Effector memory CD4-positive, alpha-beta T cell (primary cell): Measurements from ENCODE around the gene ERICH6.
"Not testable (repeated sequence)": the region's sequence is repeated elsewhere in the genome, so short reads cannot be mapped to it uniquely, and the experiment has no call there.

Experiments
- DNase-seq, 3 donors: peaks; one replicate each; pipeline ENCODE4 v3.0.0-alpha.2; 2020
- H3K27ac ChIP-seq: 2 replicates; pipeline ENCODE4 v1.7.0; 2013; ENCODE audit warnings: mild to moderate bottlenecking, low read length, moderate library complexity; ENCODE audit not compliant: insufficient read depth, poor library complexity, severe bottlenecking
- H3K27me3 ChIP-seq: replicated peaks from 2 replicates; pipeline ENCODE4 v1.7.0; 2013; ENCODE audit warnings: mild to moderate bottlenecking, low read length; ENCODE audit not compliant: insufficient read depth, control insufficient read depth, poor library complexity, severe bottlenecking
- H3K36me3 ChIP-seq: 2 replicates; pipeline ENCODE4 v1.7.0; 2013; ENCODE audit warnings: mild to moderate bottlenecking, low read length, moderate library complexity; ENCODE audit not compliant: control insufficient read depth, insufficient read depth
- H3K4me1 ChIP-seq: 2 replicates; pipeline ENCODE4 v1.7.0; 2013; ENCODE audit warnings: low read length, mild to moderate bottlenecking; ENCODE audit not compliant: control insufficient read depth, insufficient read depth, poor library complexity, severe bottlenecking
- H3K4me3 ChIP-seq: 2 replicates; pipeline ENCODE4 v1.7.0; 2013; ENCODE audit warnings: low read length, low read depth, mild to moderate bottlenecking; ENCODE audit not compliant: insufficient read depth, poor library complexity, severe bottlenecking
- H3K9me3 ChIP-seq: 2 replicates; pipeline ENCODE4 v1.7.0; 2013; ENCODE audit warnings: mild to moderate bottlenecking, low read length, moderate library complexity; ENCODE audit not compliant: control insufficient read depth

ERICH6 gene

DNA sequence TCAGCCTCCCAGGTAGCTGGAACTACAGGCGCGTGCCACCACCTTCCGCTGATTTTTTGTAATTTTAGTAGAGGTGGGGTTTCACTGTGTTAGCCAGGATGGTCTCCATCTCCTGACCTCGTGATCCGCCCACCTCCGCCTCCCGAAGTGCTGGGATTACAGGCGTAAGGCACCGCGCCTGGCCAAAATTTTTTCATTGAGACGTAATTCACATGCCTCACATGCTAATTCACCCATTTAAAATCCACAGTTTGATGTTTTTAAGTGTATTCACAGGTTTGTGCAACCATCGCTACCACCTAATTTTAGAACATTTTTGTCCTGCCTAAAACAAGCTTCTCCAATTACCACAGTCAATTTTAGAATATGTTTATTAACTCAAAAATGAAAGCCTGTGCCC is 63.5 kb downstream of the ERICH6 start:
- Histone ChIP-seq H3K4me1 (peaks cover 11% of the 10 kb centered on the region), H3K27ac (no peak overlapping the region), H3K27me3 (no peaks in the 10 kb centered on the region), H3K4me3 (no peak overlapping the region), H3K9me3 (no peaks in the 10 kb centered on the region), H3K36me3 (no peaks in the 10 kb centered on the region)
- DNase-seq: no peak

GRCh38 chr3:150639262-150639661 is 64.5 kb downstream of the ERICH6 start:
- no peaks in the 10 kb centered on the region for H3K9me3 ChIP-seq
- no peak for DNase-seq
- peaks cover 14% of the 10 kb centered on the region for H3K4me1 ChIP-seq
- no peak overlapping the region for H3K4me3 ChIP-seq
- H3K36me3 ChIP-seq: no peaks in the 10 kb centered on the region
- no peaks in the 10 kb centered on the region for H3K27me3 ChIP-seq
- H3K27ac ChIP-seq: no peak overlapping the region

- Histone ChIP-seq H3K27me3 (no peaks in the 10 kb centered on the region), H3K4me1 (peaks cover 14% of the 10 kb centered on the region), H3K27ac (no peak overlapping the region), H3K36me3 (no peaks in the 10 kb centered on the region), H3K4me3 (no peak overlapping the region), H3K9me3 (no peaks in the 10 kb centered on the region)
- DNase-seq: no peak
Measured at GRCh38 chr3:150636258-150636657, 67.5 kb downstream of the ERICH6 start.

- peaks cover 4% of the 10 kb centered on the region for H3K36me3 ChIP-seq
- DNase-seq: no peak
- H3K4me1 ChIP-seq: peaks cover 14% of the 10 kb centered on the region
- H3K4me3 ChIP-seq: no peak overlapping the region
- no peaks in the 10 kb centered on the region for H3K9me3 ChIP-seq
- H3K27ac ChIP-seq: peak overlapping the region; percentile 28
- H3K27me3 ChIP-seq: no peaks in the 10 kb centered on the region
Measured at GRCh38 chr3:150635526-150635925, 68.2 kb downstream of the ERICH6 start.

DNA sequence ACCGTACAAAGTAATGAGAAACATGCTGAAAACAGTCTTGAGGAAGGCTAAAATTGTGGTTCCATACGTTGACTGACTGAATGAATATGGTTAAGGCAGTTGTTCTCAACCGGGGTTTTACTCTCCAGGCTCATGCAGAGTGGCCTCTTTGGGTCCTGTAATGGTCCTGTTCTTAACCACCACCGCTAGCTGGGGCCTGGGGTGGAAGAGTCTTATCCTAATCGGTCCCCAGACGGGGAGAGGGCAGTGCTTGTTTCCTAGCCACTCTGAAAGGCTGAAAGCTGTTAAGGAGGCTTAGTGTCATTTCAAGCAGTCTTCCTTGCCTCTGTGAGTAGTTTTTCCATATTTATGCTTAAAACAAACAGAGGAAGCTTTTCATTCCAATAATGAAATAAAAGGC is 68.6 kb downstream of the ERICH6 start:
- H3K4me3 ChIP-seq: no peak overlapping the region
- peaks cover 7% of the 10 kb centered on the region for H3K36me3 ChIP-seq
- no peaks in the 10 kb centered on the region for H3K27me3 ChIP-seq
- DNase-seq: no peak
- H3K27ac ChIP-seq: peak overlapping the region; percentile 28
- H3K9me3 ChIP-seq: no peaks in the 10 kb centered on the region
- peaks cover 14% of the 10 kb centered on the region for H3K4me1 ChIP-seq

- no peak for DNase-seq
- Histone ChIP-seq H3K27me3 (no peaks in the 10 kb centered on the region), H3K9me3 (no peaks in the 10 kb centered on the region), H3K4me3 (no peak overlapping the region), H3K4me1 (peaks cover 14% of the 10 kb centered on the region), H3K27ac (no peak overlapping the region), H3K36me3 (peaks cover 27% of the 10 kb centered on the region)
Measured at GRCh38 chr3:150631515-150632221, 72.1 kb downstream of the ERICH6 start.

DNA sequence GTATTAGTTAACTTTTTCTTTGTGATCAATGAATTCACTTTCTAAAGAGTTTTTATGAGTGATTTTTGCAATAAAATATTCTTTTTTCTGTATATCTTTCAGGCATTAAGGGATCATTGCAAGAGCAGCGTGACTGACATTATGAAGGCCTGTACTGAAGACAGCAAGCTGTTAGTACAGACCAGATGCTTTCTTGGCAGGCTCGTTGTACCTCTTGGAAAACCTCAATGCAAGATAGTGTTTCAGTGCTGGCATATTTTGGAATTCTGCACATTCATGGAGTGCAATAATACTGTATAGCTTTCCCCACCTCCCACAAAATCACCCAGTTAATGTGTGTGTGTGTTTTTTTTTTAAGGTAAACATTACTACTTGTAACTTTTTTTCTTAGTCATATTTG is 76.2 kb downstream of the ERICH6 start:
- Histone ChIP-seq H3K4me3 (no peak overlapping the region), H3K27me3 (no peaks in the 10 kb centered on the region), H3K27ac (no peak overlapping the region), H3K4me1 (no peaks in the 10 kb centered on the region), H3K36me3 (peaks cover 50% of the 10 kb centered on the region), H3K9me3 (no peaks in the 10 kb centered on the region)
- no peak for DNase-seq

- Histone ChIP-seq H3K4me1 (peaks cover 8% of the 10 kb centered on the region), H3K4me3 (no peak overlapping the region), H3K36me3 (peaks cover 50% of the 10 kb centered on the region), H3K27ac (no peak overlapping the region), H3K27me3 (no peaks in the 10 kb centered on the region), H3K9me3 (no peaks in the 10 kb centered on the region)
- no peak for DNase-seq
Measured at GRCh38 chr3:150626148-150626930, 77.4 kb downstream of the ERICH6 start.

GRCh38 chr3:150623945-150624344 is 79.8 kb downstream of the ERICH6 start:
- DNase-seq: no peak
- peaks cover 8% of the 10 kb centered on the region for H3K4me1 ChIP-seq
- H3K27ac ChIP-seq: peak overlapping the region; percentile 14
- H3K36me3 ChIP-seq: peaks cover 41% of the 10 kb centered on the region
- H3K27me3 ChIP-seq: no peaks in the 10 kb centered on the region
- no peaks in the 10 kb centered on the region for H3K9me3 ChIP-seq
- H3K4me3 ChIP-seq: no peak overlapping the region

GRCh38 chr3:150622955-150623354 is 80.8 kb downstream of the ERICH6 start:
- H3K4me1 ChIP-seq, DNase-seq, H3K27me3 ChIP-seq, H3K27ac ChIP-seq, H3K9me3 ChIP-seq, H3K4me3 ChIP-seq: not testable (repeated sequence)
- H3K36me3 ChIP-seq: peaks cover 34% of the 10 kb centered on the region
